GM18858 (cell line): ENCODE data around the gene SMARCA4.
"Not testable (repeated sequence)": the region's sequence is repeated elsewhere in the genome, so short reads cannot be mapped to it uniquely, and the experiment has no call there.

ENCODE experiments used
- ATAC-seq: cut with Tn5 transposase; IDR thresholded peaks from one replicate; pipeline ENCODE4 v1.9.1; 2021; ENCODE audit not compliant: unreplicated experiment

SMARCA4 gene

DNA sequence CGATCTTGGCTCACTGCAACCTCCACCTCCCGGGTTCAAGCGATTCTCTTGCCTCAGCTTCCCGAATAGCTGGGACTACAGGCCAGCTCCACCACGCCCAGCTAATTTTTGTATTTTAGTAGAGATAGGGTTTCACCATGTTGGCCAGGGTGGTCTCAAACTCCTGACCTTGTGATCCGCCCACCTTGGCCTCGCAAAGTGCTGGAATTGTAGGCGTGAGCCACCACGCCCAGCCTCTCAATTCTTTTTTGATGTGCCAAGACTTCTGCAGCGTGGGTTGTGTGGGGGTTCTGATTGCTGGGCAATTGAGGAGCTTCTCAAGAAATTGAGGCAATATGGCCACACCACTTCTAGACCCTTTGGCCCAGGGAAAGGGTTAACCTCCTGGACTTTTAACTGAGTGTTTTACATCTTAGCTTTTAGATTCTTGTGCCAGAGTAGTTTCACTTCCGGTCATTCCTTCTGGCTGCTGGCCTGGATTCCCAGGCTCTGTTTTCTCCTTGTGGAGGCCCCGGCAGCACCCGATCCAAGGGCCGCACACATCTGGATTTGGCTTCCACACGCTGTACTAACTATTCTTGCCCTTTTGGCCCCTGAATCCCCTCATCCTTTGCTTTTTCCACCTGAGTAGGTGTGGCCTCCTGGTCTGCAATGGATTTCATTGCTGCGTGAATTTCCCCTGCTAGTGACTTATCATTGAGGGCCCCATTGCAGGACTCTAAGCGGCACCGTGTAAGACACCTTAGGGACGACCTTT, 14.7 kb downstream of the SMARCA4 start:
- no peak for ATAC-seq

GRCh38 chr19:10976131-10976892, 15.5 kb downstream of the SMARCA4 start:
- no peak for ATAC-seq

DNA sequence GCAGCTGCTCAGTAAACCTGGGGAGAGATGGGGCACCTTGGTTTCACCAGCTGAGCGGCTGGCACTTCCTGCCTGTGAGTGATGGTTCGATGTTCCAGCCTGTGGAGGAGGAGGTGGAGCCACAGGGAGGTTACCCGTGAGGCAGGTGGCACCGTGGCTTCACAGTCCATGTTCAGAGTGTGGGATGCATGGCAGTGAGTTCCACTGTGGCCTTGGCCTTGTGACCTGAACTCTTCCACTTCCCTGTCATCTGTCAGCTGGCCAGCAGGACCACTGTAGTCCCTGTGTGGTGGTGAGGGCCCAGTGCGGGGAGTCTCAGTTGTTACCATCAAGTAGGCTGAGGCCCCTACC, 16.9 kb downstream of the SMARCA4 start:
- no peak for ATAC-seq

DNA sequence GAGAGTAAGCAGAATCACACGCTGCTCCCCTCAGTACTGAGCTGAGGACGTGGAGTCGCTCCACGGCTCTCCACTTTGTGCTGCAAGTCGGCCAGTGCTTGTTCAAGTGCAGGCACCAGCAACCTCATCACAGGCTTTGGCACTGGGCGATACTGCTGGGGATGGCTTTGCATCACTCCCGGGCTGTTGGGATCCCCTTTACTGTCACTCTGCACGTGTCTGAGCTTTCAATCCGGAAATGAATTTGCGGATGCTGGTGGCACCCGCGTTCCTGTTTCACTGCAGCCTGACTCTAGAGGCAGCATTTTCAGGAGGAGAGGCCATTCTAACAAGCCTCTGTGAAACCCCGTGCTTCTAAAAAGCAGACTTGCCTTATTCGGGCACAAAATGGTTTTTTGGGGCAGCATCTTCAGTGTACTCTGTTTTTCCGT, 19.1 kb downstream of the SMARCA4 start:
- no peak for ATAC-seq

DNA sequence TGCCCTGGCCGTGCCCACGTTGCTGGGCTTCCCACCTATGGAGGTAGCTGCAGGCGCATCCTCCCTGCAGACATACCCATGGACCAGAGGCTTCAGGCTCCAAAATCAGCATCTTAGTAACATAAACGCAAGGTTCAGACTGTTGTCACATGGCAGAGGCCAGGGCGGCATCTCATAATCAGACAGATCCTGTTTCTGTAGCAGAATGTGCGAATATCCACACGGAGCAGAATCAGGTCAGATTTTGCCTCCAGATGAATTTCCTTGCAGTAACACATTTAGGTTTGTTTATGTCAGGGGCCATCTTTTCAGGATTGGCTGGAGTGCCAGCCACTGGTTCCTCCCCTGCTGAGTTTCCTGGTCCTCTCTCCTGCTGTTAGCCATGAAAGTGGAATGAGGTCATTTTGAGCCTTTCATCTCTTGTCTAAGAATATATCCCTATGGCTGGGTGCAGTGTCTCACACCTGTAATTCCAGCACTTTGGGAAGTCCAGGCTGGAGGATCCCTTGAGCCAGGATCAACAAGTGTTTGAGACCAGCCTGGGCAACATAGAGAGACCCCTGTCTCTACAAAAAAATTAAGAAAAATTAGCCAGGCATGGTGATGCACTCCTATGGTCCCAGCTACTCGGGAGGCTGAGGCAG, 20.5 kb downstream of the SMARCA4 start:
- ATAC-seq, result no peak

GRCh38 chr19:10983026-10983425, 22.2 kb downstream of the SMARCA4 start:
- ATAC-seq, result no peak

DNA sequence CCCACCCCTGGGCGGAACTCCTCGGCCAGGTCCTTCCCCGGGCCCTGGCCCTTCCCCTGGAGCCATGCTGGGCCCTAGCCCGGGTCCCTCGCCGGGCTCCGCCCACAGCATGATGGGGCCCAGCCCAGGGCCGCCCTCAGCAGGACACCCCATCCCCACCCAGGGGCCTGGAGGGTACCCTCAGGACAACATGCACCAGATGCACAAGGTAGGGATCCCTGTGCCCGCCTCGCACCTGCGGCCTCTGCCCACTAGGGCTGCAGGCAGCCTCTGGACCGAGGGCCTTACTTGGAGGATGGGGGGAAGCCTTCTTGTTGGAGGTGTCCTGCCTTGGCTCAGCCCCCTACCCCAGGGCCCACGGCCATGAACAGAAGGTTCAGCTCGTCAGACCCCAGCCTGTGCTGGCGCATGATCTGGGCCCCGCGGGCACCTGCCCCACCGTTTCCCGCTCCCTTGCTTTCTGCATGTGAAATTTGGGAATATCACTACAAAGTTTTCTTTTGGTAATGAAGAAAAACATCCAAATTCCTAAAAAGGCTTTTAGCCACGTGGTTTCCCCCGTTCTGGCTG, 23.4 kb downstream of the SMARCA4 start:
- no peak for ATAC-seq

- ATAC-seq, result no peak
Measured at GRCh38 chr19:10985502-10985901, 24.7 kb downstream of the SMARCA4 start.

- ATAC-seq, result no peak
Measured at GRCh38 chr19:10986301-10987127, 25.7 kb downstream of the SMARCA4 start.

DNA sequence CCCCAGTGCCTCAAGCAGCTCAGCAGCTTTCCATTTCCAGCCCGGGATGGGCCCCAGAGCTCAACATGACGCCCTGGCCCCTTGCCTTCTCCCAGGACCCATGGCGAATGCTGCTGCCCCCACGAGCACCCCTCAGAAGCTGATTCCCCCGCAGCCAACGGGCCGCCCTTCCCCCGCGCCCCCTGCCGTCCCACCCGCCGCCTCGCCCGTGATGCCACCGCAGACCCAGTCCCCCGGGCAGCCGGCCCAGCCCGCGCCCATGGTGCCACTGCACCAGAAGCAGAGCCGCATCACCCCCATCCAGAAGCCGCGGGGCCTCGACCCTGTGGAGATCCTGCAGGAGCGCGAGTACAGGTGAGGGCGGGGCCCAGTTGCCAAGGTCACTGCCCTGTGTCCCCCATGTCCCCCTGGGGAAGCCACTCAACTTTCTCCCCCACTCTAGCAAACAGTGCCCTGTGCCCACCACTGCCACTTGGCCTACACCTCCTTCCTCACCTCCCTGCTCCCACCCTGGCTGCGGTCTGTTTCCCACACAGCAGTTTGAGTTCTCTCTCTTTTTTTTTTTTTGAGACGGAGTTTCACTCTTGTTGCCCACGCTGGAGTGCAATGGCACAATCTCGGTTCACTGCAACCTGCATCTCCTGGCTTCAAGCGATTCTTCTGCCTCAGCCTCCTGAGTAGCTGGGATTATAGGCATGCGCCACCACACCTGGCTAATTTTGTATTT, 26.9 kb downstream of the SMARCA4 start:
- no peak for ATAC-seq

DNA sequence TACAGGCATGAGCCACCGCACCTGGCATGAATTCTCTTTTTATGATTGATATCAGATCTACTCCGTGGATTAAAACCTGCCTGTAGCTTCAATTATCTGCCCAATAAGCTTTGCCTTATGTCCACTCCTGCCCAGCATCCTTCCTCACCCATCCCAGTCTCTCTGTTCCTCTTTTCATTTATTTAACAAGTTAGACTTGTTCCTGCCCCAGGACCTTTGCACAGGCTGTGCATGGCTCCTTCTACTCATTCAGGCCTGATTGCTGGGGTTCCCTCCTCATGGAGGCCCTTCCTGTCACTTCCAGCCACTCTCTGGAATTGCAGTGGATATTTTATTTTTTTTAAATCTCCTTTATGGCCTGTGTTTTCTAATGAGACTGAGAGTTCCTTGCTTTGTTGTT, 27.6 kb downstream of the SMARCA4 start:
- no peak for ATAC-seq

DNA sequence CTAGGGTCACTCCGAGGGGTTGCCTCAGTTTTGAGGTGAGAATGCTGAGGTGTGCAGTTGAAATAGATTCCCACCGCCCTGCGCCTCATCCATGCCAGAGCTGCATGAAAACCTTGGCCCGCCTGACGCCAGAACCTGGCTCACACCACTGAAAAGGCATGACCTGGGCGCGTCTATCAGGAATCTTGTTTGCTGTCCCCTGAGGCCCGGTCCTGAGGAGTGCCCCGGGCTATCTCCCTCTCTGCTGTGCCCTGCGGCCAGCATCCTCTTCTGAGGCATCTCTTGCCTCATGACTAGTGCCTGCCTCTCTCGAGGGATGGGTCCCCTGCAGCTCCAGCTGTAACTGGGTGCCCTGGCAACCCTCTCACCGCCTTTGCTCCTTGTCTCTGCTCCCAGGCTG, 28.1 kb downstream of the SMARCA4 start:
- ATAC-seq, result no peak

DNA sequence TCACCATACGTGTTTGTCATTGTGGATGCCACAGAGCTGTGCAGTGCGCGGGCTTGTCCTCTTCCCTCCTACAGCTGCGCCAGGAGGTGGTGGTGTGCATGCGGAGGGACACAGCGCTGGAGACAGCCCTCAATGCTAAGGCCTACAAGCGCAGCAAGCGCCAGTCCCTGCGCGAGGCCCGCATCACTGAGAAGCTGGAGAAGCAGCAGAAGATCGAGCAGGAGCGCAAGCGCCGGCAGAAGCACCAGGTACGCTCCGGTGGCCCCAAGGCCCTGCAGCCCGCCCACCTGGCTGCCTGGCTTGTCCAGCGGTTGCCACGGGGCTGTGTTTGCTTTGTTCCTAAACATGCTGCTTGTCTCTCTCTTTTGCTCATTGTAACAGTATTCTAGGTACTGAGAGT, 30.2 kb downstream of the SMARCA4 start:
- ATAC-seq, result no peak

- ATAC-seq, result no peak
Measured at GRCh38 chr19:10991521-10992081, 30.8 kb downstream of the SMARCA4 start.

- not testable (repeated sequence) for ATAC-seq
Measured at GRCh38 chr19:10992174-10992573, 31.3 kb downstream of the SMARCA4 start.

DNA sequence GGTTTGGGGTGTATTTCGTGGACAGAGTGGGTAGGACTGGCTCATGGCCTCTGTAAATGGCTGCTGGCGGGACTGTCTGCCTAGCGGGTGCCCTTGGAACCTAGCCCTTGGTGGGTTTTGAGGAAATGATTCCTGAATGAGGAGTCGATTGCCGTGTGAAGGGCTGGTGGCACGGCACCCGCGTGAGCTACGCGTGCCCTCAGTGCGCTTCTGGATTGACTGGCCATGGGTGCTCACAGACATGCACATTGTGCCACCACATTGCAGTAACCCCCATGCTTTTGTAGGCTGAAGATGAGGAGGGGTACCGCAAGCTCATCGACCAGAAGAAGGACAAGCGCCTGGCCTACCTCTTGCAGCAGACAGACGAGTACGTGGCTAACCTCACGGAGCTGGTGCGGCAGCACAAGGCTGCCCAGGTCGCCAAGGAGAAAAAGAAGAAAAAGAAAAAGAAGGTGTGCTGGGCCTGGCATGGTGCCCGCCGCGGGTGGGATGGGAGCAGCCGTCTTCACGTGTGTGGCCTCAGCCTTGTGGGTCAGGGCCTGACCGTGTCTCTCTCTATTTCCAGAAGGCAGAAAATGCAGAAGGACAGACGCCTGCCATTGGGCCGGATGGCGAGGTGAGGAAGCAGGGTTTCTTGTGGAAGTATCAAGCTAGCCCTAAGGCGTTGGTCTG, 35.2 kb downstream of the SMARCA4 start:
- no peak for ATAC-seq

DNA sequence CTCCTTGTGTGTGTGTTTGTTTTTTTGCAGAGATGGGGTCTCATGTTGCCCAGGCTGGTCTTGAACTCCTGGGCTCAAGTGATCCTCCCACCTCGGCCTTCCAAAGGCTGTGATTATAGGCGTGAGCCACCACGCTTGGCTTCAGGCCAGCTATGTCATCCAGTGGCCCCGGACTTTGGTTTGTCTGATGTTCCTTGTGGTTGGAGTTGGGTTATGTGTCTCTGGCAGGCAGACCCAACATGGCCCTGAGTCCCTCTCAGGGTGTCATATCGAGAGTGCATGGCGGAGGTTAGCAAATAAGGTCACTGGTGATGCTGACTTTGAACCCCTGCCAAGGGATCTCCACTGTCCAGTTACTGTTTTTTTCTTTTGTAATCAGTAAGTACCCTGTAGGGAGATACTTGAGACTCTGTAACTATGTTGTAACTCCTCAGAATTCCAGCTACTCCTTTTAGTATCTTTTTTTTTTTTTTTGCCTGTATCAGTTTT, 37.3 kb downstream of the SMARCA4 start:
- no peak for ATAC-seq

DNA sequence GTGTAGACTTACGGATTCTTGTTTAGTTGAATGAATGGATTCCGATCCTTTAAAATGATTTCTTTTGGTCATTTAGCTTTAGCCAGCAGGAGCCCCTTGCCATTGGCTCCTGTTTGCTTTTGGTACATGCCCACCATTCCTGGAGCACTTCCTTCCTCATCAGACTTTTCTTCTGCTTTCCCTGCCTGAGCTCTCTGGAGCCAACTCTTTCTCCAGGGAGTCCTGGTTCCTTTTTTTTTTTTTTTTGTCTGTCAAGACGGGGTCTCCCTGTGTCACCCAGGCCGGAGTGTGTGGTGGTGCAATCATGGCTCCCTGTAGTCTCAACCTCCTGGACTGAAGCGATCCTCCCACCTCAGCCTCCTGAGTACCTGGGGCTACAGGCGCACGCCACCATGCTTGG, 37.8 kb downstream of the SMARCA4 start:
- ATAC-seq, result no peak

DNA sequence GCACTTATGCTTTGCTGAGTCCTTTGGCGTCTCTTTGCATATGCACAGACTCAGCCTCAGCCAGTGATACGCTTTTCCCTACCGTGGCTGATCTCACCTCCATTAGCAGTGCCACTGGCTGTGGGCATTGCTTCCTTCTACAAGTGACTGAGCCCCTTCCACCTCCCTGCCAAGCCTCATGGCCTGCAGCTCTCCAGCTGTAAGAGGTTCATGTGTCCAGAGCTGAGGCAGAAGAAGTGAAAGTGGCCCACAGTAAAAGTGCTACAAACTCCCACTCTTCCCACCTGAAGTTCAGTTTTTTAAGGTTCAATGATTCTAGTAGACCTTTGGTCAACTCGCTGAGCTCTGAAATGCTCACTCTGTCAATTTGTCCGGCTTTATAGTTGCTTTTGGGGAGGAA, 44.7 kb downstream of the SMARCA4 start:
- no peak for ATAC-seq
